ENCODE results near the gene PSME3IP1.

GRCh38 chr16:57226701-57227621 lies 41.1 kb upstream of the PSME3IP1 start:
- TF ChIP-seq, protein P1, sequence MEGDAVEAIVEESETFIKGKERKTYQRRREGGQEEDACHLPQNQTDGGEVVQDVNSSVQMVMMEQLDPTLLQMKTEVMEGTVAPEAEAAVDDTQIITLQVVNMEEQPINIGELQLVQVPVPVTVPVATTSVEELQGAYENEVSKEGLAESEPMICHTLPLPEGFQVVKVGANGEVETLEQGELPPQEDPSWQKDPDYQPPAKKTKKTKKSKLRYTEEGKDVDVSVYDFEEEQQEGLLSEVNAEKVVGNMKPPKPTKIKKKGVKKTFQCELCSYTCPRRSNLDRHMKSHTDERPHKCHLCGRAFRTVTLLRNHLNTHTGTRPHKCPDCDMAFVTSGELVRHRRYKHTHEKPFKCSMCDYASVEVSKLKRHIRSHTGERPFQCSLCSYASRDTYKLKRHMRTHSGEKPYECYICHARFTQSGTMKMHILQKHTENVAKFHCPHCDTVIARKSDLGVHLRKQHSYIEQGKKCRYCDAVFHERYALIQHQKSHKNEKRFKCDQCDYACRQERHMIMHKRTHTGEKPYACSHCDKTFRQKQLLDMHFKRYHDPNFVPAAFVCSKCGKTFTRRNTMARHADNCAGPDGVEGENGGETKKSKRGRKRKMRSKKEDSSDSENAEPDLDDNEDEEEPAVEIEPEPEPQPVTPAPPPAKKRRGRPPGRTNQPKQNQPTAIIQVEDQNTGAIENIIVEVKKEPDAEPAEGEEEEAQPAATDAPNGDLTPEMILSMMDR (IDR thresholded peaks at IDR 0.05), result no peak
- TF ChIP-seq POLR2A (IDR thresholded peaks at IDR 0.05), result no peak

All from lower leg skin (tissue), 3 donors.